Activated T-helper 1 cell treated with Interleukin-2 at 50 U/mL for 16 hours (primary cell): ENCODE data around the gene PHYKPL.
"Not testable (repeated sequence)": the region's sequence is repeated elsewhere in the genome, so short reads cannot be mapped to it uniquely, and the experiment has no call there.

Experiments
- DNase-seq: peaks from one replicate; pipeline ENCODE4 v3.0.0-alpha.2; 2020; ENCODE audit warnings: low read depth

The PHYKPL gene

GRCh38 chr5:178207183-178207916 is 25.3 kb downstream of the PHYKPL start:
- no peak for DNase-seq

DNA sequence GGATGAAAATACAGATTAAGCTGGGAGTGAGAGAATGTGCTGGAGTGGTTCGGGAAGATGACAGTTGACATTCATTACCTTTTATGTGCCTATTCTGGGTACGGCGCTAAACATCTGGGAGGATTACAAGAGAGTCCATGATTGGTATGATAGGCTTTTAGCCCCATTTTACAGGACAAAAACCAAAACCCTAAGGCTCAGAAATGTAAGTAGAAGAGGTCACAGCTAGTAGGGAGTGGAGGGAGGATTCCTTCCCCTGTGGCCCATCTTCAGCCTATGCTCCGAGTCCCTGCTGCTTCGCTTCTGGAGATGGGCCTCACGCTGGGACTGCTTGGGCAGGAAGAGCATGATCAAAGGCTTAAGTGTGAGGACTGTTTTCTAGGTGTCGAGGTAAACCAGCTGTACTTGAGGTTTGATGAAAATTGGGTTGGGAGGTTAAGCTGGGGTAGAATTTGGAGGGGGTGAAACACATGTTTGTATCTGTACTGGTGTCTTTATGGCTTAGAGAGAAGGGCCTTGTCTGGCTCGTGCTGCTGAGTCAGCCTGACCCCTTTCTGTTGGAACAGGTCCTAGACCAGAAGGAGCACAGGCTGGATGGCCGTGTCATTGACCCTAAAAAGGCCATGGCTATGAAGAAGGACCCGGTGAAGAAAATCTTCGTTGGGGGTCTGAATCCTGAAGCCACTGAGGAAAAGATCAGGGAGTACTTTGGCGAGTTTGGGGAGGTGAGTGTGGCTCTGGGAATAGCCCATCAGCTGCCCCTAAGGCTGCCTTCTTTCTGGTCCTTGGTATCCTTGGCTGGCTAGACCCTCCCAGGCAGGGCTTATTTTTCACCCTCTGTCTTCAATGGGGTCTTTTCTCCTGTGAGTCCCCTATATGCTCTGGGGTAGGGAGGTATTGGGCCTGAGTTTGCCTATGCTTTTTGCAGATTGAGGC is 26.2 kb downstream of the PHYKPL start:
- DNase-seq, result no peak

GRCh38 chr5:178205749-178206047 is 26.9 kb downstream of the PHYKPL start:
- no peak for DNase-seq

GRCh38 chr5:178204935-178205748 is 27.5 kb downstream of the PHYKPL start:
- DNase-seq, result peak; percentile 60

DNA sequence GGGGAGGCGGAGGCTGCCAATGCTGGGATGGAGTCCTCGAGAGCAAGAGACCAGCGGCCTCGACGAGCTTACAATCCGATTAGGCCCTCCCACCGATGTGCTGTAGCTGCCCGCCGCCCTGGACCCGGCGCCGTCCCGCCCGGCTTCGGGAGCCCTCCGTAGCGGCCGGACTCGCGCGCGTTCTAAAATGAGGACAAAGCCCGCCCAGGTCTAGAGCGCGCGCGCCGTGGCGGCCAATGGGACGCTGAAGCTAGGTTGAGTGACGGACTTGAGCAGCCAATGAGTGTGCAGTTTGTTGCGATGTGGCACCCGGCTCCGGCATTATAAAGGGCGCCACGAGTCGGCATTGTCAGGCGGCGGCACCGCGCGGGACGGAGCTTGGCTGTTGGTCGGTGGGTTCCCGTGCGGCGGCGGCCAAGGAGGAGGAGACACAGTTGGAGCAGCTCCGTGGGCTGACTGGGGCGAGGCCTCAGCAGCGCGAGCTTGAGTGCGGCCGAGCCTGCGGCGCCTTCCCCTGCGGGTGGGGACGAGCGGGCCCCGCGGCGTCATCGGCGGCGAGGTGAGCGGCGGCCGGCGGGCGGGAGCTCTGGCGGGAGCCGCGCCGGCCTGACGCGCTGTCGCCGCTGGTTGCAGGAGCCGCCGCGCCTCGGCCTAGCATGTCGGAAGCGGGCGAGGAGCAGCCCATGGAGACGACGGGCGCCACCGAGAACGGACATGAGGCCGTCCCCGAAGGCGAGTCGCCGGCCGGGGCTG is 28.2 kb downstream of the PHYKPL start, which contains the start of gene HNRNPAB:
TSS of gene HNRNPAB (plus strand) at position 352 of the 753 bp plus-strand sequence. CDS start at position 657, 305 bp downstream.
- DNase-seq, result peak; percentile 92

DNA sequence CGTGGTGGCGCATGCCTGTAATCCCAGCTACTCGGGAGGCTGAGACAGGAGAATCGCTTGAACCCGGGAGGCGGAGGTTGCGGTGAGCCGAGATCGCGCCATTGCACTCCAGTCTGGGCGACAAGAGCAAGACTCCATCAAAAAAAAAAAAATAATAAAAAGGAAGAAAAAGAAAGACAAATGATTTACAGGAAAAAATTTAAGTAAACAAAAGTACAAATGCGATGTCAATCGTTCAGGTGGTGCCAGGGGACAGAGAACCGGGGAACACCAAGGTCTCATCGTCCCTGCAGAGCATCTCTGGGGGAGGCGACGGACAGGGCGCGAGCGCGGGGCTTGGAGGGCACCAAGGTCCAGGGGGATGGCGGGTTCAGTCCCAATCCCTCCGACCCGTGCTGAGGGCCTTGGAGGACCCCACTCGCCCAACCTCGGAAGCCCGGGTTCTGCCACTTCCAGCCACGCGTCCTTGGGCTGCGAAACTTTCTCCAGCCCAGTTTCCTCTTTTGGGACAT is 28.9 kb downstream of the PHYKPL start:
- no peak for DNase-seq

DNA sequence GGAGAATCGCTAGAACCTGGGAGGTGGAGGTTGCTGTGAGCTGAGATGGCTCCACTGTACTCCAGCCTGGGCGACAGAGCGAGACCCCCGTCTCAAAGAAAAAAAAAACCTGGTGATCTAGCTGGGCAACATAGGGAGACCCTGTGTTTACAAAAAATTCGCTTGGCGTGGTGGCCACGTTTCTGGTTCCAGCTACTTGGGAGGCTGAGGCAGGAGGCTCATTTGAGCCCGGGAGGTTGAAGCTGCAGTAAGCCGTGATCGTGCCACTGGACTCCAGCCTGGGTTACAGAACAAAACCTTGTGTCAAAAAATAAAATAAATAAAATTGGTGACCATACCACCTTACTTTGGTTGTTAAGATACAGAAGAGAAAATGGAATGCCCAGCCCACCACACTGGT is 30.1 kb downstream of the PHYKPL start:
- no peak for DNase-seq

GRCh38 chr5:178201927-178202235 is 30.7 kb downstream of the PHYKPL start:
- DNase-seq, result no peak

- DNase-seq, result no peak
These were observed 31.2 kb downstream of the PHYKPL start for GRCh38 chr5:178201221-178201926.

GRCh38 chr5:178199581-178200434 is 32.8 kb downstream of the PHYKPL start:
- no peak for DNase-seq

DNA sequence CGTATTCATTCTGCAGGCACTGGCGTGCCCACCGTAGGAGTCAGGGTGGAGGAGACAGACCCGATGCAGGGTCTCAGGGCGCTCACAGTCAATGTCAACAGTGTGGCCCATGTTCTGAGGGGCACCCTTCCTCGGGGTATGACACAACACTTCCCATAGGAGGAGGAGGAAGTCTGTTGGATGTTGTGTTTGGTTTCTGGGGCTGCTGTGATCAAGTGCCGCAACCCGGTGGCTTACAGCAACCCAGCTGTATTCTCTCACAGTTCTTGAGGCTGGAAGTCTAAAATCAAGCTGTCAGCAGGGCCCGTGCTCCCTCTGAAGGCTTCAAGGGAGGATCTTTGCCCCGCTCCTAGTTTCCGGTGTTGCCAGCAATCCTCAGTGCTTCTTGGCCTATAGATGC is 33.9 kb downstream of the PHYKPL start:
- DNase-seq, result no peak

- not testable (repeated sequence) for DNase-seq
These were observed 34.5 kb downstream of the PHYKPL start for GRCh38 chr5:178198151-178198550.

- DNase-seq, result no peak
These were observed 35.6 kb downstream of the PHYKPL start for GRCh38 chr5:178196986-178197385.

DNA sequence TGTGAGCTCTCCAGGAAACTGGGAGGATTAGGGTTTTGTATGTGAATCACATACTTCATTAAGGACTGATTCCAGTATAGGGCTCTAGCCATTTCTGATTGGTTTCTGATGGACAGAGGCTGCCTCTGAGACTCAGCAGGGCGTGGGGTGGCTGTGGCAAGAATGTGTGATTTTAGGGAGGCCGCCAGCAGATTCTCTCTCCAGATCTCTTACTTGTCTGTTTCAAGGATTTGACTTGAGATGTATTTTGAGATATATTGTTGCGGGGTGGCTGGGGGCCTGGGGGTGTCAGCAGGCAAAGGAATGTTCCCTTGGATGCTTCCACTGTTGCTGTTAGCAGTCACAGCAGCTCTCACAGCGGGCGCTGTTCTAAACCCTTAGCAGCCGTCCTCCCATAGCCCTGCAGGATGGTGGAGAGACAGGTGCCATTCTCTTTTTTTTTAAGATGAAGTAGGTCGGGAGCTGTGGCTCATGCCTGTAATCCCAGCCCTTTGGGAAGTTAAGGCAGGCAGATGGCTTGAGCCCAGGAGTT is 36.3 kb downstream of the PHYKPL start:
- no peak for DNase-seq

- no peak for DNase-seq
These were observed 38.6 kb downstream of the PHYKPL start for GRCh38 chr5:178194026-178194425.

DNA sequence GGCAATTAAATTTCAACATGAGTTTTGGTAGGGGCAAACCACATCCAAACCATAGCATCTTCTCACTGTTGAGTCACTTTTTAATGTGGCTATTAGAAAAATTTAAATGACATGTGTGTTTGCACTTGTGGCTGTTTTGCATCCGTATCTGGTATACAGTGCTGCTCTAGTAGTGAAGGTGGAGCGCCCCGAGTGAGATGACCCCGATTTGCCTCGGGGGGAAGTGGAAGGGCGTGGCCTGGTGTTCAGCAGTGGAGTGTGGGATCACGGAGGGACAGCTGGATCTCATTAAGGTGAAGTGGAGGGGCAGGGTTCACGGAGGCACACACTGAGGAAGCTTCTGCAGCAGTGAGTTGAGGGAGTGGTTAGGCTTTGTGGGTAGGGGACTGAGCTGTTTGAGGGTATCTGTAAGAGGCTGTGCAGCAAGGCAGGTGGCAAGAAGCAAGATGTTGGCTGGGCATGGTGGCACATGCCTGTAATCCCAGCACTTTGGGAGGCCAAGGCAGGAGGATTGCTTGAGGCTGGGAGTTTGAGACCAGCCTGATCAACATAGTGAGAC is 39.3 kb downstream of the PHYKPL start:
- no peak for DNase-seq

DNA sequence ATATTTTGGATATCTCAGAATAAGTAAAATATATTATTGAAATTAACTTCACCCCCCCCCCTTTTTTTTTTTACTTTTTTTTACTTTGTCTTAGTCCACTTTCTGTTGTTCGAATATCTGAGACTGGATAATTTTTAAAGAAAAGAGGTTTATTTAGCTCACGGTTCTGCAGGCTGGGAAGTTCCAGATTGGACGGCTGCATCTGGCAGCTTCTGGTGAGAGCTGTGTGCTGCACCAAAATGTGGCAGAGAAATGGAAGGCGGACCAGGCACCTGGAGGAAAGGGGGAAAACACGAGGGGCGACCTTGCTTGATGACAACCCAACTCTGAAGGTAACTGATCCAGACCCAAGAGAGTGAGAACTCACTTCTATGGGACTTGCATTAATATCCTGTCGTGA is 39.8 kb downstream of the PHYKPL start:
- DNase-seq, result no peak

DNA sequence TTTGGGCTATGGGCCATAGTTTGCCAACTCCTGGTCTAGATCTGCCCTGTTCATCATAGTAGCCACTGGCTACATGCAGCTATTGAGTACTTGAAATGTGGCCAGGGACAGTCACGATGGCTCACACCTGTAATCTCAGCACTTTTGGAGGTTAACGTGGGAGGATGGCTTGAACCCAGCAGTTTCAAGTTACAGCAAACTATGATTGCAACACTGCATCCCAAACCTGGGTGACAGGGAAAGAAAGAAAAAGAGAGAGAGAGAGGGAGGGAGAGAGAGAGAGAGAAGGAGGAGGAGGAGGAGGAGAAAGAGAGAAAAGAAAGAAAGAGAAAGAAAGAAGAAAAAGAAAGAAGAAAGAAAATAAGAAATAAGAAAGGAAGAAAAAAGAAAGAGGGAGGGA is 40.4 kb downstream of the PHYKPL start:
- no peak for DNase-seq

DNA sequence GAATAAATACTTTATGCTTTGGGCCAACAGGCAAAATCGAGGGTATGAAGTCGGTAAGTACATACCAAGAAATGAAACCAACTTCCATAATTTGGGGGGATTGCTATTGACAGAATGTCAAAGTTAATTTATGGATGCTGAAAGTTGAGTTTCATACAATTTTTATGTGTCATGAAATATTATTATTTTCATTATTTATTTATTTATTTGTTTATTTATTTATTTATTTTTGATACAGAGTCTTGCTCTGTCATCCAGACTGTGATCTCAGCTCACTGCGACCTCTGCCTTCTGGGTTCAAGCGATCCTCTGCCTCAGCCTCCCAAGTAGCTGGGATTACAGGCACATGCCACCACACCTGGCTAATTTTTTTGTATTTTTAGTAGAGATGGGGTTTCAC is 40.9 kb downstream of the PHYKPL start:
- no peak for DNase-seq
